Stomach (tissue), 9 donors: ENCODE data around the gene C16orf78. TPM values are rescaled to one million over a fixed set of nuclear protein-coding genes. Genes with fewer than 3 reads are reported as not detected.

Source experiments
- DNase-seq, 2 donors: peaks; one replicate each; pipeline versions ENCODE4 v3.0.0 to v3.0.0-alpha.2; 2013 to 2019
- H3K27ac ChIP-seq, 5 donors: fragments of 200-600 bp in 4 of 5; sonication (generic) in 4 of 5; one replicate each; pipeline ENCODE4 v1.5.1; 2013 to 2019; ENCODE audit warnings: mild to moderate bottlenecking in 1 of 5, moderate library complexity in 1 of 5
- H3K27me3 ChIP-seq, 3 donors: fragments of 200-600 bp; sonication (generic); one replicate each; pipeline ENCODE4 v1.5.1; 2017 to 2019; ENCODE audit warnings: mixed run types in 1 of 3
- H3K36me3 ChIP-seq, 4 donors: fragments of 200-600 bp; sonication (generic); 1 replicate in 3 of 4; 2 replicates in 1 of 4; pipeline ENCODE4 v1.5.1; 2016 to 2019
- H3K4me1 ChIP-seq, 4 donors: fragments of 200-600 bp; sonication (generic); one replicate each; pipeline ENCODE4 v1.5.1; 2016 to 2019
- H3K4me3 ChIP-seq, 4 donors: fragments of 200-600 bp; sonication (generic) in 3 of 4; one replicate each; pipeline ENCODE4 v1.5.1; 2016 to 2019; ENCODE audit warnings: mild to moderate bottlenecking in 1 of 4
- H3K9me3 ChIP-seq, 4 donors: fragments of 200-600 bp; sonication (generic); one replicate each; pipeline ENCODE4 v1.5.1; 2016 to 2019
- EP300 ChIP-seq: sonication (generic); formaldehyde crosslinking; IDR thresholded peaks from one replicate; pipeline ENCODE4 v1.6.1; 2017; ENCODE audit warnings: antibody characterized with exemption
- POLR2A ChIP-seq, 4 donors: fragments of 450-650 bp; IDR thresholded peaks; one replicate each; pipeline ENCODE4 v1.6.1; 2016; ENCODE audit warnings: antibody characterized with exemption in 4 of 4, control low read depth in 2 of 4, mild to moderate bottlenecking in 1 of 4, moderate library complexity in 1 of 4
- POLR2AphosphoS5 ChIP-seq, 3 donors: sonication (generic); formaldehyde crosslinking; IDR thresholded peaks; one replicate each; pipeline ENCODE4 v1.6.1; 2016; ENCODE audit warnings: antibody characterized with exemption in 3 of 3
- WGBS, 5 donors: extraction: QIAGEN DNeasy Blood & Tissue Kit in 3 of 5; methylation state at CpG; one replicate each; pipeline versions ENCODE4 v1.1.5 to v1.1.7; 2013 to 2018; 5-methylcytosine and 5-hydroxymethylcytosine counted together
- intact Hi-C: fragments of 100-400 bp; cut with DNase I; formaldehyde crosslinking; loops from one replicate; pipeline ENCODE4 v1.15.1; 2023; ENCODE audit warnings: low total_unique reads
- polyA plus RNA-seq, 3 donors: library from polyadenylated mRNA; stranded (reverse); fragments of 200-250 nt; gene quantifications; one replicate each; pipeline ENCODE4 v1.2.3, GENCODE V29; 2013
- total RNA-seq, 5 donors: library from RNA; depleted of rRNA; stranded (reverse); fragments of >200 nt; gene quantifications; one replicate each; pipeline versions ENCODE4 v1.1.0 to v1.2.3, GENCODE V29; 2014 to 2016
- TF ChIP-seq, protein P1 (sequence below), 7 experiments: fragments of 450-650 bp in 4 of 7; fragments of 200-600 bp in 3 of 7; sonication (generic) in 3 of 7; IDR thresholded peaks; one replicate each; pipeline ENCODE4 v1.5.1; 2016 to 2019; ENCODE audit warnings: antibody characterized with exemption in 7 of 7, control low read depth in 2 of 7, mild to moderate bottlenecking in 1 of 7
- donor health status: healthy with polysubstance abuse.
- donor health status: Bipolar disorder and iron deficiency.
- donor health status: healthy.

The C16orf78 gene
- total and polyA plus RNA-seq, 8 donors: not detected

- TF ChIP-seq POLR2A (IDR thresholded peaks at IDR 0.05) (no peak), POLR2AphosphoS5 (IDR thresholded peaks at IDR 0.05) (no peak), EP300 (no peak)
- TF ChIP-seq, protein P1, sequence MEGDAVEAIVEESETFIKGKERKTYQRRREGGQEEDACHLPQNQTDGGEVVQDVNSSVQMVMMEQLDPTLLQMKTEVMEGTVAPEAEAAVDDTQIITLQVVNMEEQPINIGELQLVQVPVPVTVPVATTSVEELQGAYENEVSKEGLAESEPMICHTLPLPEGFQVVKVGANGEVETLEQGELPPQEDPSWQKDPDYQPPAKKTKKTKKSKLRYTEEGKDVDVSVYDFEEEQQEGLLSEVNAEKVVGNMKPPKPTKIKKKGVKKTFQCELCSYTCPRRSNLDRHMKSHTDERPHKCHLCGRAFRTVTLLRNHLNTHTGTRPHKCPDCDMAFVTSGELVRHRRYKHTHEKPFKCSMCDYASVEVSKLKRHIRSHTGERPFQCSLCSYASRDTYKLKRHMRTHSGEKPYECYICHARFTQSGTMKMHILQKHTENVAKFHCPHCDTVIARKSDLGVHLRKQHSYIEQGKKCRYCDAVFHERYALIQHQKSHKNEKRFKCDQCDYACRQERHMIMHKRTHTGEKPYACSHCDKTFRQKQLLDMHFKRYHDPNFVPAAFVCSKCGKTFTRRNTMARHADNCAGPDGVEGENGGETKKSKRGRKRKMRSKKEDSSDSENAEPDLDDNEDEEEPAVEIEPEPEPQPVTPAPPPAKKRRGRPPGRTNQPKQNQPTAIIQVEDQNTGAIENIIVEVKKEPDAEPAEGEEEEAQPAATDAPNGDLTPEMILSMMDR (IDR thresholded peaks at IDR 0.05): no peak
- 92 to 97% (median 92%) methylated on average over 6 of the region's 6 CpGs for WGBS, 5 donors
- Histone ChIP-seq H3K36me3 (no peaks in the 10 kb centered on the region), H3K4me1 (no peaks in the 10 kb centered on the region), H3K9me3 (no peaks in the 10 kb centered on the region), H3K4me3 (no peak overlapping the region), H3K27me3 (peaks cover 0 to 23% (median 0%) of the 10 kb centered on the region in 3 donors), H3K27ac (no peak overlapping the region)
- DNase-seq: no peak
- intact Hi-C loops: no loop called here
These were observed 61.1 kb downstream of the C16orf78 start for GRCh38 chr16:49434733-49435132.

DNA sequence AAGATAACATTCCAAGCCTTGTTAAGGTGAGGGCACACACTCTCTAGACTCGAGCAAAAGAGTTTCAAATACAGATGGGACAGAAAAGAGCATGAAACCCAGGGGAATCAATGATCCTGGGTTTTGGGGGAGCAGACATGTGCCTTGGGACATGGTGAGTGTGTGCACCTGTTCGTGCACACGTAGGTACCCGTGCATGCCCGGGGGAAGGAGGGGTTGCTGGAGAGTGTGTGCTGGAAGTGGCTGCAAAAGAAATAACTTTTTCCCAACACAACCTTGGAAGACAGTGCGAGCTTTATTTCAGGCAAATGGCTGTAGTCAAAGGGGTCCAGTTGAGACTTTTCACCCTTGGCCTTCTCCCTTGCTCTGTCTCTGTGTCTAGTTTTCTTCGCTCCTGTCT is 62.6 kb downstream of the C16orf78 start:
- TF ChIP-seq EP300 (no peak), POLR2A (IDR thresholded peaks at IDR 0.05) (no peak), POLR2AphosphoS5 (IDR thresholded peaks at IDR 0.05) (no peak)
- TF ChIP-seq, protein P1 (IDR thresholded peaks at IDR 0.05): no peak
- DNase-seq: no peak
- Histone ChIP-seq H3K36me3 (no peaks in the 10 kb centered on the region), H3K4me3 (no peak overlapping the region), H3K27ac (no peak overlapping the region), H3K9me3 (no peaks in the 10 kb centered on the region), H3K4me1 (peaks cover 0 to 4% (median 0%) of the 10 kb centered on the region in 4 donors), H3K27me3 (peaks cover 0 to 26% (median 0%) of the 10 kb centered on the region in 3 donors)
- 52 to 71% (median 63%) methylated on average over 7 of the region's 7 CpGs for WGBS, 5 donors
- intact Hi-C loops: no loop called here

- peaks cover 0 to 23% (median 4%) of the 10 kb centered on the region in 3 donors for H3K27me3 ChIP-seq
- peaks cover 0 to 4% (median 2%) of the 10 kb centered on the region in 4 donors for H3K4me1 ChIP-seq
- WGBS, 5 donors: 78 to 90% (median 81%) methylated on average over 5 of the region's 5 CpGs
- no peak overlapping the region for H3K4me3 ChIP-seq
- H3K36me3 ChIP-seq: no peaks in the 10 kb centered on the region
- intact Hi-C loops: no loop called here
- H3K9me3 ChIP-seq: no peaks in the 10 kb centered on the region
- no peak overlapping the region for H3K27ac ChIP-seq
- TF ChIP-seq, protein P1 (IDR thresholded peaks at IDR 0.05): no peak
- TF ChIP-seq POLR2A (IDR thresholded peaks at IDR 0.05) (no peak), EP300 (no peak), POLR2AphosphoS5 (IDR thresholded peaks at IDR 0.05) (no peak)
- DNase-seq: no peak
These were observed 63.7 kb downstream of the C16orf78 start for GRCh38 chr16:49437344-49437743.

DNA sequence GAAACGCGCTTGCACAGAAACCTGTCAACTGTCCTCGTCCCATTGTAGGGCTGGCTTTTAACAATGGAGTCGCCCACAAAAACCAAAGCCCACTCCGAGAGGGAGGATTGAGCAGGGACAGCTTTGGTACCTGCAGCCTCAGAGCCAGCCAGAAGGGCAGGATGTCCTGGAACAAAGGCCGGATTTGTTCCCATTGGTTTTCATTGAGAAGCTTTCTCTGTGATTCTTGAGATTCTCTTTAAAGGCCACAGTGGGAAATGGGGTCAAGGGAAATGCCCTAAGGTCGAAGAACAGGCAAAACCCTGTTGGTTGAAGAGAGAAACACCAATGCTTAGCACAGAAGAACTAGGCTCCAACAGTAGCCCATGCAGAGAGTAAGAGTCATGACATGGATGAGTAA is 65.4 kb downstream of the C16orf78 start:
- no peaks in the 10 kb centered on the region for H3K36me3 ChIP-seq
- intact Hi-C loops: no loop called here
- H3K4me1 ChIP-seq: peaks cover 0 to 4% (median 2%) of the 10 kb centered on the region in 4 donors
- TF ChIP-seq EP300: no peak
- TF ChIP-seq, protein P1 (IDR thresholded peaks at IDR 0.05): no peak
- no peak for TF ChIP-seq POLR2A (IDR thresholded peaks at IDR 0.05)
- TF ChIP-seq POLR2AphosphoS5 (IDR thresholded peaks at IDR 0.05): no peak
- DNase-seq: no peak
- H3K27me3 ChIP-seq: peaks cover 0 to 33% (median 4%) of the 10 kb centered on the region in 3 donors
- 74 to 86% (median 85%) methylated on average over 7 of the region's 7 CpGs for WGBS, 5 donors
- H3K9me3 ChIP-seq: no peaks in the 10 kb centered on the region
- no peak overlapping the region for H3K27ac ChIP-seq
- H3K4me3 ChIP-seq: no peak overlapping the region
